ENCODE measurements around the gene PLA2R1.
"Not testable (repeated sequence)": the region's sequence is repeated elsewhere in the genome, so short reads cannot be mapped to it uniquely, and the experiment has no call there.

- TF ChIP-seq POLR2AphosphoS5, CTCF, POLR2A, EP300 (IDR thresholded peaks at IDR 0.05): not testable (repeated sequence)
Observed at GRCh38 chr2:159970548-159970947, 91.9 kb downstream of the PLA2R1 start.
